ENCODE data around the gene ALDH16A1.
"Not testable (repeated sequence)": the region's sequence is repeated elsewhere in the genome, so short reads cannot be mapped to it uniquely, and the experiment has no call there.

The ALDH16A1 gene

GRCh38 chr19:49456326-49456725, 3.3 kb downstream of the ALDH16A1 start:
- H3K27ac ChIP-seq = peak overlapping the region; percentile 14 to 61
- no peak overlapping the region for H3K4me3 ChIP-seq
- DNase-seq (ENCODE audit: low spot score) = no peak
- TF ChIP-seq, protein P1, sequence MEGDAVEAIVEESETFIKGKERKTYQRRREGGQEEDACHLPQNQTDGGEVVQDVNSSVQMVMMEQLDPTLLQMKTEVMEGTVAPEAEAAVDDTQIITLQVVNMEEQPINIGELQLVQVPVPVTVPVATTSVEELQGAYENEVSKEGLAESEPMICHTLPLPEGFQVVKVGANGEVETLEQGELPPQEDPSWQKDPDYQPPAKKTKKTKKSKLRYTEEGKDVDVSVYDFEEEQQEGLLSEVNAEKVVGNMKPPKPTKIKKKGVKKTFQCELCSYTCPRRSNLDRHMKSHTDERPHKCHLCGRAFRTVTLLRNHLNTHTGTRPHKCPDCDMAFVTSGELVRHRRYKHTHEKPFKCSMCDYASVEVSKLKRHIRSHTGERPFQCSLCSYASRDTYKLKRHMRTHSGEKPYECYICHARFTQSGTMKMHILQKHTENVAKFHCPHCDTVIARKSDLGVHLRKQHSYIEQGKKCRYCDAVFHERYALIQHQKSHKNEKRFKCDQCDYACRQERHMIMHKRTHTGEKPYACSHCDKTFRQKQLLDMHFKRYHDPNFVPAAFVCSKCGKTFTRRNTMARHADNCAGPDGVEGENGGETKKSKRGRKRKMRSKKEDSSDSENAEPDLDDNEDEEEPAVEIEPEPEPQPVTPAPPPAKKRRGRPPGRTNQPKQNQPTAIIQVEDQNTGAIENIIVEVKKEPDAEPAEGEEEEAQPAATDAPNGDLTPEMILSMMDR (IDR thresholded peaks at IDR 0.05) = no peak

DNA sequence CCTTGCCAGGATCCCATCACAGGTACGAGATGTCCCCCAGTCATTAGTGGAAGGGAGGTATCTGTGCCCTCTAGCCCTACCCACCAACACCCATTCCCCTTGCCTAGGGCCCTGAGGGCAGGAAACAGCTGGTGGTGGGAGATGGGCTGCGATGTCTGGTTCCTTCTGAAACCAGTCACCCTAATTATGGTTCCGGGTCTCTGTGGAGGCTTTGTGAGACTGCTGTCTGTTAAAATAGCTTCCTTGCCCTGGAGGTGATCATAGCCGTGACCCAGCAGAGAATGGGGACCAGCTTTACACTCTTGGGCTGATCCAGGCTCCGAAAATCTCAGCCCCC, 5.5 kb downstream of the ALDH16A1 start:
- no peak for DNase-seq (ENCODE audit: low spot score)
- Histone ChIP-seq H3K27ac (peak overlapping the region in 1 of 2 donors; percentile 78), H3K4me3 (no peak overlapping the region)
- TF ChIP-seq, protein P1 (IDR thresholded peaks at IDR 0.05) = no peak

DNA sequence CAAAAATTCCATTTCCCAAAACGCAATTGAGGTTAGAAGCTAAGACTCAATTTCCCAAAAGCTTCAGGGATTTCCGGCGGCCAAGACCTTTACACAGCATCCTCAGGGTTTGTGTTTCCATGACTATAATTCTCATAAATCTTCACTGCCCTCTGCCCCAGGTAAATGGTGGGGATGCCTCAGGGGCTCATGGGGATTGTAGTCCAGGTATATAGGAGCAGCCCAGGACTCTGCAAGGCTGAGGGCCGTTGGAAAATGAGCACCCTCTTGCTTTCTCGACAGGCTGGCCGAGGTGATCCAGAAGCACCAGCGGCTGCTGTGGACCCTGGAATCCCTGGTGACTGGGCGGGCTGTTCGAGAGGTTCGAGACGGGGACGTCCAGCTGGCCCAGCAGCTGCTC, 6.4 kb downstream of the ALDH16A1 start:
- H3K4me3 ChIP-seq = no peak overlapping the region
- TF ChIP-seq, protein P1 (IDR thresholded peaks at IDR 0.05) = no peak
- no peak for DNase-seq (ENCODE audit: low spot score)
- H3K27ac ChIP-seq = no peak overlapping the region

DNA sequence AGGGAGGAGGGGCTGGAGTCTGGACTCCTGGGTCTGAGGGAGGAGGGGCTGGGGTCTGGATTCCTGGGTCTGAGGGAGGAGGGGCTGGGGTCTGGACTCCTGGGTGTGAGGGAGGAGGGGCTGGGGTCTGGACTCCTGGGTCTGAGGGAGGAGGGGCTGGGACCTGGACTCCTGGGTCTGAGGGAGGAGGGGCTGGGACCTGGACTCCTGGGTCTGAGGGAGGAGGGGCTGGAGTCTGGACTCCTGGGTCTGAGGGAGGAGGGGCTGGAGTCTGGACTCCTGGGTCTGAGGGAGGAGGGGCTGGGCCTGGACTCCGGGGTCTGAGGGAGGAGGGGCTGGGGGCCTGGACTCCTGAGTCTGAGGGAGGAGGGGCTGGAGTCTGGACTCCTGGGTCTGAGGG, 8.1 kb downstream of the ALDH16A1 start:
- DNase-seq (ENCODE audit: low spot score); H3K27ac ChIP-seq; H3K4me3 ChIP-seq: not testable (repeated sequence)

- DNase-seq (ENCODE audit: low spot score) = no peak
- TF ChIP-seq, protein P1 (IDR thresholded peaks at IDR 0.05) = no peak
- H3K27ac ChIP-seq = no peak overlapping the region
- no peak overlapping the region for H3K4me3 ChIP-seq
These were observed 8.6 kb downstream of the ALDH16A1 start for GRCh38 chr19:49461656-49462055.

GRCh38 chr19:49462492-49462891, 9.5 kb downstream of the ALDH16A1 start:
- DNase-seq (ENCODE audit: low spot score) = no peak
- H3K27ac ChIP-seq = no peak overlapping the region
- TF ChIP-seq, protein P1 (IDR thresholded peaks at IDR 0.05) = no peak
- no peak overlapping the region for H3K4me3 ChIP-seq

DNA sequence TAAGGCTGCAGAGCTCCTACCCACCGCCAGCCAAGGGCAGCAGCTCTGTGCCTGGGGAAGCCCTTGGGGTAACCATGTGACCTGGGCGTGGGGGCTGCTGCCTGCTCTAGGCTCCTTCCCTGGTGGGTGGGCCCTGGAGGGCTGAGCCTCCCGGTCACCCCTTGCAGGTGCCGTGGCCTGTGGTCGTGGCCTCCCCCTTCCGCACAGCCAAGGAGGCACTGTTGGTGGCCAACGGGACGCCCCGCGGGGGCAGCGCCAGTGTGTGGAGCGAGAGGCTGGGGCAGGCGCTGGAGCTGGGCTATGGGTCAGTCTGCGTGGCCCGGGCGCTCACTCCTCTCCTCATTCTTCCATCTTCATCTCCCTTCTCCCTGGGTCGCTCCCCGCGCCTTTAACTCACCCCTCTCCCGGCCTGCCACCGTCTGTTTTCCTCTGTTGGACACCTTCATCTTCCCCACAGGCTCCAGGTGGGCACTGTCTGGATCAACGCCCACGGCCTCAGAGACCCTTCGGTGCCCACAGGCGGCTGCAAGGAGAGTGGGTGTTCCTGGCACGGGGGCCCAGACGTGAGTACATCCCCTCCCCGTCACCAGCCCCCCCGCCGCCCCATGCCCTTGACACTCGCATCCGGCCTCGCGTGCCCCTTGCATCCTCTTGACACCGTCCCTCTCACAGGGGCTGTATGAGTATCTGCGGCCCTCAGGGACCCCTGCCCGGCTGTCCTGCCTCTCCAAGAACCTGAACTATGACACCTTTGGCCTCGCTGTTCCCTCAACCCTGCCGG, 11.1 kb downstream of the ALDH16A1 start:
- TF ChIP-seq, protein P1 (IDR thresholded peaks at IDR 0.05) = no peak
- no peak for DNase-seq (ENCODE audit: low spot score)
- Histone ChIP-seq H3K4me3 (no peak overlapping the region), H3K27ac (no peak overlapping the region)
